Natural killer cell (primary cell): ENCODE results near the gene DPEP3. TPM values are rescaled to one million over a fixed set of nuclear protein-coding genes. Genes with fewer than 3 reads are reported as not detected.
"Not testable (repeated sequence)": the region's sequence is repeated elsewhere in the genome, so short reads cannot be mapped to it uniquely, and the experiment has no call there.

Source experiments
- ATAC-seq, 3 donors: fragments of 150-1000 bp in 2 of 3; fragments of 200-7000 bp in 1 of 3; cut with Tn5 transposase; 1 replicate in 1 of 3; 2 replicates in 2 of 3; pipeline ENCODE4 v1.10.0; 2021; ENCODE audit warnings: mild to moderate bottlenecking in 2 of 3, moderate library complexity in 2 of 3
- DNase-seq, 2 donors: peaks; one replicate each; pipeline versions ENCODE4 v3.0.0 to v3.0.0-alpha.2; 2013 to 2021; ENCODE audit warnings: mixed read lengths in 1 of 2
- H3K27ac ChIP-seq: one replicate; pipeline ENCODE4 v1.5.1; 2013; ENCODE audit warnings: mild to moderate bottlenecking, low read length
- H3K27me3 ChIP-seq: one replicate; pipeline ENCODE4 v1.6.1; 2013; ENCODE audit warnings: low read length; ENCODE audit not compliant: control insufficient read depth, insufficient read depth
- H3K36me3 ChIP-seq: one replicate; pipeline ENCODE4 v1.6.1; 2013; ENCODE audit warnings: low read length; ENCODE audit not compliant: control insufficient read depth, insufficient read depth
- H3K4me1 ChIP-seq: one replicate; pipeline ENCODE4 v1.6.1; 2013; ENCODE audit warnings: low read length; ENCODE audit not compliant: control insufficient read depth, insufficient read depth
- H3K4me3 ChIP-seq: one replicate; pipeline ENCODE4 v1.5.1; 2013; ENCODE audit warnings: low read length
- H3K9me3 ChIP-seq: one replicate; pipeline ENCODE4 v1.6.1; 2013; ENCODE audit warnings: low read length; ENCODE audit not compliant: control insufficient read depth, insufficient read depth
- H3K27ac Mint-ChIP-seq, 2 donors: one replicate each; pipeline ENCODE4 v1.8.0; 2022; ENCODE audit warnings: mild to moderate bottlenecking in 2 of 2, mixed read lengths in 2 of 2, moderate library complexity in 1 of 2
- H3K27me3 Mint-ChIP-seq, 2 donors: one replicate each; pipeline ENCODE4 v1.8.0; 2022; ENCODE audit warnings: low read depth in 2 of 2, mixed read lengths in 2 of 2
- H3K36me3 Mint-ChIP-seq: one replicate; pipeline ENCODE4 v1.8.0; 2022; ENCODE audit warnings: mixed read lengths
- H3K4me1 Mint-ChIP-seq, 2 donors: one replicate each; pipeline ENCODE4 v1.8.0; 2022; ENCODE audit warnings: mixed read lengths in 2 of 2
- H3K4me3 Mint-ChIP-seq: one replicate; pipeline ENCODE4 v1.8.0; 2022; ENCODE audit warnings: mild to moderate bottlenecking, moderate library complexity, mixed read lengths
- H3K9me3 Mint-ChIP-seq, 2 donors: one replicate each; pipeline ENCODE4 v1.8.0; 2022; ENCODE audit warnings: mixed read lengths in 2 of 2
- CTCF ChIP-seq: fragments of 200-600 bp; IDR thresholded peaks from one replicate; pipeline ENCODE4 v1.8.0; 2022; ENCODE audit warnings: antibody characterized with exemption
- WGBS: methylation state at CpG from one replicate; pipeline ENCODE4 v1.1.7; 2013; ENCODE audit warnings: missing lambda C conversion rate; ENCODE audit not compliant: insufficient coverage; 5-methylcytosine and 5-hydroxymethylcytosine counted together
- intact Hi-C: fragments of 100-400 bp; cut with micrococcal nuclease; formaldehyde crosslinking; loops from one replicate; pipeline ENCODE4 v1.14.2; 2022
- total RNA-seq, 4 donors: library from RNA; stranded (reverse); fragments of 120-200 nt in 1 of 4; gene quantifications; one replicate each; pipeline versions ENCODE4 v1.2.3 to v1.2.4, GENCODE V29; 2013 to 2022

Gene DPEP3
- total RNA-seq, 3 donors from 2014 or later (not counting 1 experiment from before 2014, with no cell fraction given), result 0.53 to 1.00 (median 0.96) TPM

- Mint-ChIP-seq H3K27me3 (no peaks in the 10 kb centered on the region), H3K4me3 (no peak overlapping the region), H3K27ac (peak overlapping the region; percentile 92 to 94), H3K36me3 (no peaks in the 10 kb centered on the region), H3K4me1 (peaks cover 26 to 29% of the 10 kb centered on the region in 2 donors), H3K9me3 (no peaks in the 10 kb centered on the region)
- TF ChIP-seq CTCF, result no peak
- peaks cover 46% of the 10 kb centered on the region for H3K4me1 ChIP-seq
- no peaks in the 10 kb centered on the region for H3K36me3 ChIP-seq
- ATAC-seq (no peak), DNase-seq (no peak)
- H3K27ac ChIP-seq, result peak overlapping the region; percentile 86
- intact Hi-C loops, result no loop called here
- WGBS, result 89% methylated on average over 6 of the region's 9 CpGs
- no peaks in the 10 kb centered on the region for H3K9me3 ChIP-seq
- no peak overlapping the region for H3K4me3 ChIP-seq
- no peaks in the 10 kb centered on the region for H3K27me3 ChIP-seq
Measured at GRCh38 chr16:68005211-68005610, 24.9 kb upstream of the DPEP3 start.

GRCh38 chr16:68003031-68003430 is 22.7 kb upstream of the DPEP3 start:
- Histone ChIP-seq H3K9me3 (peaks cover 4% of the 10 kb centered on the region), H3K27me3 (no peaks in the 10 kb centered on the region), H3K27ac (no peak overlapping the region), H3K36me3 (no peaks in the 10 kb centered on the region), H3K4me1 (peaks cover 68% of the 10 kb centered on the region), H3K4me3 (no peak overlapping the region)
- WGBS, result 87% methylated on average over 3 of the region's 4 CpGs
- H3K36me3 Mint-ChIP-seq, result no peaks in the 10 kb centered on the region
- TF ChIP-seq CTCF, result no peak
- peaks cover 42% of the 10 kb centered on the region in 2 donors for H3K4me1 Mint-ChIP-seq
- intact Hi-C loops, result no loop called here
- peak overlapping the region in 1 of 2 donors; percentile 36 for H3K27ac Mint-ChIP-seq
- no peaks in the 10 kb centered on the region for H3K9me3 Mint-ChIP-seq
- H3K4me3 Mint-ChIP-seq, result no peak overlapping the region
- DNase-seq (no peak), ATAC-seq (no peak)
- no peaks in the 10 kb centered on the region for H3K27me3 Mint-ChIP-seq

GRCh38 chr16:68000450-68000849 is 20.2 kb upstream of the DPEP3 start:
- Histone ChIP-seq H3K4me3 (no peak overlapping the region), H3K9me3 (peaks cover 4% of the 10 kb centered on the region), H3K27ac (peak overlapping the region; percentile 80), H3K36me3 (no peaks in the 10 kb centered on the region), H3K27me3 (no peaks in the 10 kb centered on the region), H3K4me1 (peaks cover 69% of the 10 kb centered on the region)
- Mint-ChIP-seq H3K27me3 (no peaks in the 10 kb centered on the region), H3K4me3 (peak overlapping the region; percentile 71), H3K4me1 (peaks cover 33 to 40% of the 10 kb centered on the region in 2 donors), H3K9me3 (no peaks in the 10 kb centered on the region), H3K36me3 (no peaks in the 10 kb centered on the region), H3K27ac (peak overlapping the region; percentile 84 to 96)
- WGBS, result 38% methylated on average over 2 of the region's 3 CpGs
- ATAC-seq, result no peak
- intact Hi-C loops, result no loop called here
- DNase-seq, result peak in 1 of 2 donors; percentile 42
- TF ChIP-seq CTCF, result no peak

- TF ChIP-seq CTCF, result no peak
- peak in 1 of 2 donors; percentile 36 for DNase-seq
- Histone ChIP-seq H3K9me3 (peaks cover 4% of the 10 kb centered on the region), H3K27ac (peak overlapping the region; percentile 80), H3K36me3 (no peaks in the 10 kb centered on the region), H3K4me3 (no peak overlapping the region), H3K27me3 (no peaks in the 10 kb centered on the region), H3K4me1 (peaks cover 69% of the 10 kb centered on the region)
- peak overlapping the region; percentile 81 for H3K4me3 Mint-ChIP-seq
- no peak for ATAC-seq
- no peaks in the 10 kb centered on the region for H3K27me3 Mint-ChIP-seq
- peaks cover 33 to 42% of the 10 kb centered on the region in 2 donors for H3K4me1 Mint-ChIP-seq
- peak overlapping the region; percentile 84 to 96 for H3K27ac Mint-ChIP-seq
- no peaks in the 10 kb centered on the region for H3K36me3 Mint-ChIP-seq
- no peaks in the 10 kb centered on the region for H3K9me3 Mint-ChIP-seq
- intact Hi-C loops, result no loop called here
- WGBS, result 69% methylated on average over 1 of the region's 2 CpGs
Measured at GRCh38 chr16:67999985-68000384, 19.7 kb upstream of the DPEP3 start.

GRCh38 chr16:67998779-67999688 is 18.7 kb upstream of the DPEP3 start, which contains the start of gene DPEP2:
Gene DPEP2 (minus strand): TSS chr16:67999484. CDS start chr16:67993212, 6,272 bp downstream.
- Histone ChIP-seq H3K4me1 (peaks cover 70% of the 10 kb centered on the region), H3K4me3 (peak within 1 kb of the TSS; percentile 26), H3K27ac (peak within 1 kb of the TSS; percentile 80)
- H3K36me3 ChIP-seq, intact Hi-C loops, H3K36me3 Mint-ChIP-seq, H3K9me3 Mint-ChIP-seq, H3K27me3 Mint-ChIP-seq, H3K9me3 ChIP-seq, H3K27me3 ChIP-seq: not testable (repeated sequence)
- peak within 1 kb of the TSS; percentile 81 for H3K4me3 Mint-ChIP-seq
- H3K27ac Mint-ChIP-seq, result peak within 1 kb of the TSS; percentile 84 to 96
- 24% methylated on average over 16 of the region's 18 CpGs for WGBS
- peaks cover 34 to 43% of the 10 kb centered on the region in 2 donors for H3K4me1 Mint-ChIP-seq
- ATAC-seq (peak; percentile 95 to 97 (median 96)), DNase-seq (peak; percentile 45 to 75)
